Measurements from ENCODE around the gene DVL3.

- no peak for TF ChIP-seq CTCF (IDR thresholded peaks at IDR 0.05; ENCODE audit: poor library complexity)
- no peak for TF ChIP-seq EZH2 (IDR thresholded peaks at IDR 0.05; ENCODE audit: borderline replicate concordance)
These were observed 12.6 kb downstream of the DVL3 start for GRCh38 chr3:184167786-184168185.

All from hepatocyte (in vitro differentiated cells).